Neural cell (in vitro differentiated cells): Measurements from ENCODE around the gene ZSWIM1.
A peak's percentile ranks its signal among the peaks of the same experiment; 100 is the strongest.

Source experiments
- CTCF ChIP-seq: fragments of 450-650 bp; IDR thresholded peaks from 2 replicates; pipeline ENCODE4 v1.5.1; 2014; ENCODE audit warnings: antibody characterized with exemption, mild to moderate bottlenecking, moderate library complexity; ENCODE audit not compliant: poor library complexity, severe bottlenecking
- EP300 ChIP-seq: fragments of 450-650 bp; conservative IDR thresholded peaks from 2 replicates; pipeline ENCODE4 v1.6.1; 2014; ENCODE audit warnings: antibody characterized with exemption, mild to moderate bottlenecking, moderate library complexity; ENCODE audit not compliant: poor library complexity, severe bottlenecking
- EZH2 ChIP-seq: fragments of 200-600, 300-800 bp; shearing (Covaris generic), sonication (generic); IDR thresholded peaks from 2 replicates; pipeline ENCODE4 v1.6.1; 2014; ENCODE audit warnings: antibody characterized with exemption, low read length, borderline replicate concordance, mild to moderate bottlenecking; ENCODE audit not compliant: insufficient read depth, poor library complexity, severe bottlenecking
- POLR2AphosphoS5 ChIP-seq: IDR thresholded peaks from 2 replicates; pipeline ENCODE4 v1.6.1; 2012
- RAD21 ChIP-seq: fragments of 450-650 bp; conservative IDR thresholded peaks from 2 replicates; pipeline ENCODE4 v1.6.1; 2014; ENCODE audit warnings: antibody characterized with exemption, mild to moderate bottlenecking, moderate library complexity
- TAF1 ChIP-seq: IDR thresholded peaks from 2 replicates; pipeline ENCODE4 v1.6.1; 2012; ENCODE audit warnings: low read depth

GRCh38 chr20:45857114-45857881 lies 23.7 kb upstream of the ZSWIM1 start, which contains the start of the genes ACOT8 and ZSWIM3:
- TF ChIP-seq CTCF: no peak
- TF ChIP-seq POLR2AphosphoS5: peak; percentile 90
- TF ChIP-seq EZH2: no peak
- TF ChIP-seq EP300: no peak
- peak; percentile 98 for TF ChIP-seq TAF1
- TF ChIP-seq RAD21: no peak
